Lower leg skin (tissue), 4 donors: ENCODE results near the gene RHBG. TPM values are rescaled to one million over a fixed set of nuclear protein-coding genes. Genes with fewer than 3 reads are reported as not detected.

ENCODE experiments used
- DNase-seq, 2 donors: peaks; one replicate each; pipeline ENCODE4 v3.0.0-alpha.2; 2019; ENCODE audit warnings: low spot score in 2 of 2
- H3K4me3 ChIP-seq: fragments of 200-600 bp; sonication (generic); 2 replicates; pipeline ENCODE4 v1.5.1; 2017; ENCODE audit warnings: mild to moderate bottlenecking, low read depth; ENCODE audit not compliant: poor library complexity, severe bottlenecking
- POLR2A ChIP-seq, 2 donors: fragments of 450-650 bp; IDR thresholded peaks; one replicate each; pipeline ENCODE4 v1.6.1; 2016 to 2017; ENCODE audit warnings: antibody characterized with exemption in 2 of 2, mild to moderate bottlenecking in 1 of 2, moderate library complexity in 1 of 2
- WGBS, 2 donors: methylation state at CpG; one replicate each; pipeline ENCODE4 v1.1.5; 2018; 5-methylcytosine and 5-hydroxymethylcytosine counted together
- intact Hi-C: fragments of 100-400 bp; cut with DNase I; formaldehyde crosslinking; loops from one replicate; pipeline ENCODE4 v1.15.0; 2023; ENCODE audit warnings: low total_unique reads
- microRNA counts, 2 donors: library from miRNA; unstranded; fragments of <30 nt; microRNA quantifications; one replicate each; lab custom pipeline; 2016
- microRNA-seq, 2 donors: library from miRNA; unstranded; fragments of <30 nt; microRNA quantifications; one replicate each; pipeline ENCODE4, GENCODE V29; 2016; ENCODE audit warnings: borderline replicate concordance in 2 of 2, borderline number of aligned reads in 1 of 2
- total RNA-seq, 4 donors: library from RNA; depleted of rRNA; stranded (reverse); fragments of >200 nt; gene quantifications; one replicate each; pipeline ENCODE4 v1.1.0, GENCODE V29; 2016
- TF ChIP-seq, protein P1 (sequence below), 3 donors: fragments of 450-650 bp; IDR thresholded peaks; one replicate each; pipeline ENCODE4 v1.5.1; 2016; ENCODE audit warnings: antibody characterized with exemption in 3 of 3, mild to moderate bottlenecking in 3 of 3, moderate library complexity in 2 of 3

Gene RHBG
- total RNA-seq, 4 donors from 2014 or later, result 3.5 to 14.2 (median 9.3) TPM

DNA sequence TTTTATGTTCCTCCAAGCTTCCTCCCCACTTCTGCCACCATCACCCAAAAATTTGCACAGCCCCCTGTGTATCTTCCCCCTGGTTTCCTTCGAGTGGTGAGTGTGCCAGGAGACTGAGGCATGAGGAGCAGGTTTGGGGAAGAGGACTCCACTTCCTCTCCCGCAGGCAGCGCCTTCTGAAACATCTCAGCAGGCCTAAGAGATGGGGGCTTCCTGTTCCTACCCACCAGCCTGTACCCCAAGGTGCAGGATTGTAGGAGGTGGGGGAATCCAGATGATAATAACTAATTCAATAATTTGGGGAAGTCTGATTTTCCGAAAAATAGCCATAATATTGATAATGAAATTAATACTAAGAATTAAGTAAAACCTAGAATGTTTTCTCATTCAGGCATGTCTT, 62.4 kb downstream of the RHBG start:
- no peak overlapping the region for H3K4me3 ChIP-seq
- intact Hi-C loops, result no loop called here
- WGBS, 2 donors, result 68 to 76% methylated on average over 4 of the region's 4 CpGs
- TF ChIP-seq POLR2A (IDR thresholded peaks at IDR 0.05), result no peak
- TF ChIP-seq, protein P1, sequence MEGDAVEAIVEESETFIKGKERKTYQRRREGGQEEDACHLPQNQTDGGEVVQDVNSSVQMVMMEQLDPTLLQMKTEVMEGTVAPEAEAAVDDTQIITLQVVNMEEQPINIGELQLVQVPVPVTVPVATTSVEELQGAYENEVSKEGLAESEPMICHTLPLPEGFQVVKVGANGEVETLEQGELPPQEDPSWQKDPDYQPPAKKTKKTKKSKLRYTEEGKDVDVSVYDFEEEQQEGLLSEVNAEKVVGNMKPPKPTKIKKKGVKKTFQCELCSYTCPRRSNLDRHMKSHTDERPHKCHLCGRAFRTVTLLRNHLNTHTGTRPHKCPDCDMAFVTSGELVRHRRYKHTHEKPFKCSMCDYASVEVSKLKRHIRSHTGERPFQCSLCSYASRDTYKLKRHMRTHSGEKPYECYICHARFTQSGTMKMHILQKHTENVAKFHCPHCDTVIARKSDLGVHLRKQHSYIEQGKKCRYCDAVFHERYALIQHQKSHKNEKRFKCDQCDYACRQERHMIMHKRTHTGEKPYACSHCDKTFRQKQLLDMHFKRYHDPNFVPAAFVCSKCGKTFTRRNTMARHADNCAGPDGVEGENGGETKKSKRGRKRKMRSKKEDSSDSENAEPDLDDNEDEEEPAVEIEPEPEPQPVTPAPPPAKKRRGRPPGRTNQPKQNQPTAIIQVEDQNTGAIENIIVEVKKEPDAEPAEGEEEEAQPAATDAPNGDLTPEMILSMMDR (IDR thresholded peaks at IDR 0.05), result no peak
- DNase-seq, result no peak

DNA sequence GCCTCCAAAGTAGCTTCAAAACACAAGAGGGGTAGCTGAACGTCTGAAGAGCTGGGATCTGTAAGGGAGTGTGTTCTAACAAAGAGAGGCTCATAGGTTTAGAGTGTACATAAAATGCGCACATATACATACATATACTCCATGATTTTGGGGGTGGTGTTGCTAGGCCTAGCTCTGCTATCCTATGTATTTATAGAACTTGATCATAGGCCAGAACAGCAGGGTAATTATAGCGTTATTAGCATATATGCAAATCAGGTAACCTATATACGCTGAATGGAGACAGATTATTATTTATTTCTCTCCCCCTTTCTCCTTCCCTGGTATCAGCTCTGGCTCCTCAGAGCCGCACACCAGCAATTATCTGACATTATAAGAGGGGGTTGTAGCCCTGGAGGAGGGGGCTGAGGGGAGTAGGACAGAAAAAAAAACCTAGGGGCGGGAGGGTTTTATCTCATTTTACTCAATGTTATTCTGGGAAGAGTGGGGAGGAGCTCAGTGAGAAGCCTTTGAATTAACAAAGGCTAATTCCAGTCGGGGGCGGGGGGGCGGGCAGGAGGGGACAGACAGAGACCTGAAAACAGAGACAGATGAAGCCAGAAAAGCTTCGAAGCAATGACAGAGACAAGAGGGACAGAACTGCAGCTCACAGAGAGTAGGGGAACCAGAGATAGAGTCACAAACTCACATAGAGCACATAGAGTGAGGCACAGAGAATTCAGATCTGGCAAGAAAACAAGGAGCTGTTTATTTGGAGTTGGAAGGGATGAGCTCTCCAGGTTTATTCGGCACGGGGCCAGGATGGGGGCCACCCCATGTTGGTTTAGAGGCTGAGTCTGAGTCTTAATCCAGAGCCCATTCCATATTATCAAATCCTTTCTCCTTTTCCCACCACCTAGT, 63.0 kb downstream of the RHBG start:
- no peak for TF ChIP-seq POLR2A (IDR thresholded peaks at IDR 0.05)
- TF ChIP-seq, protein P1 (IDR thresholded peaks at IDR 0.05), result no peak
- no peak overlapping the region for H3K4me3 ChIP-seq
- DNase-seq, result no peak
- intact Hi-C loops, result no loop called here
- 33 to 34% methylated on average over 12 of the region's 12 CpGs for WGBS, 2 donors

DNA sequence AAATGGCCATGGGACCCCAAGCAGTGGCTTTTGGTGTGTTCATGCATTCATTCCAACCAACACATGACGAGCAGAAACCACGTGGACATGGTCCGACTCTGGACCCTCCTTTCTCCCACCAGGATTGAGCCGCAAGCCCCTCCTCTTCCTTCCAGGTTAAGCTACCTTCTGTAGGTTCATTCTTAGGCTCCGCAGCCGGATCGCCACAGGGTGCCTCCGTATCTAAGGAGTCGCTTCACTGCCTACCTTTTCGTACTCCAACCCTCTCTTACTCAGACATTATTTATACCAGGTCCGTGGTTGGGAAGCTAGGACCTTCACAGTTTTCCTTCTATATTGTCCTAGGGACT, 63.6 kb downstream of the RHBG start:
- DNase-seq, result no peak
- TF ChIP-seq, protein P1 (IDR thresholded peaks at IDR 0.05), result no peak
- TF ChIP-seq POLR2A (IDR thresholded peaks at IDR 0.05), result no peak
- no peak overlapping the region for H3K4me3 ChIP-seq
- intact Hi-C loops, result no loop called here
- 11 to 26% methylated on average over 11 of the region's 11 CpGs for WGBS, 2 donors

DNA sequence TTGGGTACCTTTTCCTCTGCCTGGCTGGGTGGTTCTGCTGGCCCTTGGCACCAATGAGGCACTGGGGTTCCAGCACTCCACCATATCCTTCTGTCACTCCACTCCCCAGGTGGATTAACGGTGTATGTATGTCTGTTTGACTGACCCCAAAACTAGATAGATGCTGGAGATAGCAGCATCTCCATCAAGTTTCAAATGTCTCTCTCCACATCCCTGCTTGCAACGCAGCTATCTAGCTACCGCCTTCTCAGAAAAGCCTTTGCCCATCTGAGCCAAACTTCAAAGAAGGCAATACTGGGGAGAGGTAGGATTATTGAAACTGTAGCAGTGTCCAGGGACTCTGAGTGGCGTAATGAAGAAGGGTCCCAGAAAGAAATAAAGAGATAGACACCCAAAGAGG, 64.0 kb downstream of the RHBG start:
- DNase-seq, result no peak
- H3K4me3 ChIP-seq, result no peak overlapping the region
- 41 to 48% methylated on average over 4 of the region's 4 CpGs for WGBS, 2 donors
- no peak for TF ChIP-seq POLR2A (IDR thresholded peaks at IDR 0.05)
- intact Hi-C loops, result no loop called here

DNA sequence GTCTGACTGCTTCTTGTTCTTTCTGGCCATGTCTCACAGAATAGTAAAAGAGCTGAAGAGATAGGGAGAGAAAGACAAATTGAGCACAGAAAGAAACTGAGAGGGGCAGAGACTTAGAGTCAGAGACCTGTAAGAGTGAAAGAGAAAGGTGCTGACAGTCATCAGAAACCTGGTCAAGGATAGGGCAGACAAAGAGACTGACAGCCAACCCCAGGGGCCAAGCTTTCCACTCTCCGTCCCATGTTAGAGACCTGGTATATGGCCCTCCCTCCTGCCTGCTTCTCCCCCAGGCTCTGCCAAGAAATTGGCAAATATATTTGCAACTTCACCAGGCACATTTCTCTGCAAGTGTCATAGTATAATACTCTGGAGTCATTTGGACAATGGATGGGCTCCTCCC, 64.6 kb downstream of the RHBG start:
- intact Hi-C loops, result no loop called here
- TF ChIP-seq POLR2A (IDR thresholded peaks at IDR 0.05), result no peak
- TF ChIP-seq, protein P1 (IDR thresholded peaks at IDR 0.05), result no peak
- WGBS, 2 donors, result 72 to 88% methylated on average over 1 of the region's 1 CpG

More for the DNA sequence above, 64.6 kb downstream of the RHBG start:
- no peak for DNase-seq
- H3K4me3 ChIP-seq, result no peak overlapping the region

MicroRNAs within 50 kb of the gene (microRNA counts, 767-probe panel; counts per million panel counts)
- 0 to 358 counts per million in 2 donors for microRNA hsa-miR-9-5p (lab: Ali Mortazavi, UCI)

Small RNA genes lying within 50 kb of the gene (microRNA-seq; reads per million reads assigned to microRNA genes)
- gene MIR9-1, result 0 reads per million in 2 donors

Other genes with a start within 250 kb of the RHBG start
- gene SEMA4A, start 215.6 kb upstream of the RHBG start, total RNA-seq, result 10 to 100 TPM; 30.5 to 45.4 (median 41.4) TPM
- 10 to 100 TPM; 11.3 to 15.3 (median 13.3) TPM for gene SLC25A44, start 175.1 kb upstream of the RHBG start, total RNA-seq
- gene PMF1, start 156.2 kb upstream of the RHBG start, total RNA-seq, result 10 to 100 TPM; 62.9 to 83.6 (median 71.1) TPM
- 1 to 10 TPM in 1 of 4 donors, under 1 TPM in 2, not detected in 1; 0.36 to 3.4 (median 0.69) TPM for gene BGLAP, start 127.0 kb upstream of the RHBG start, total RNA-seq
- gene PAQR6, start 121.2 kb upstream of the RHBG start, total RNA-seq, result 1 to 10 TPM; 2.0 to 8.4 (median 4.6) TPM
- 10 to 100 TPM; 56.9 to 88.4 (median 61.0) TPM for gene SMG5, start 86.4 kb upstream of the RHBG start, total RNA-seq
- gene TMEM79, start 84.9 kb upstream of the RHBG start, total RNA-seq, result 100 to 1,000 TPM in 2 of 4 donors, 10 to 100 TPM in 2; 96.9 to 111 (median 101) TPM
- gene GLMP, start 73.5 kb upstream of the RHBG start, total RNA-seq, result 10 to 100 TPM; 21.9 to 49.1 (median 34.5) TPM
- not detected for gene VHLL, start 69.9 kb upstream of the RHBG start, total RNA-seq
- gene CCT3, start 30.9 kb upstream of the RHBG start, total RNA-seq, result 100 to 1,000 TPM; 119 to 202 (median 150) TPM
- gene TSACC, start 30.7 kb upstream of the RHBG start, total RNA-seq, result 1 to 10 TPM in 1 of 4 donors, not detected in 3; 3.2 TPM
- 10 to 100 TPM; 32.1 to 67.3 (median 55.6) TPM for gene MEF2D, start 131.6 kb downstream of the RHBG start, total RNA-seq
- 1 to 10 TPM in 3 of 4 donors, under 1 TPM in 1; 0.98 to 3.0 (median 2.1) TPM for gene IQGAP3, start 203.4 kb downstream of the RHBG start, total RNA-seq
- gene TTC24, start 210.5 kb downstream of the RHBG start, total RNA-seq, result under 1 TPM in 1 of 4 donors, not detected in 3; 0.19 TPM
- 10 to 100 TPM; 37.0 to 52.7 (median 45.8) TPM for gene NAXE, start 222.6 kb downstream of the RHBG start, total RNA-seq
- 10 to 100 TPM in 3 of 4 donors, 1 to 10 TPM in 1; 10.0 to 18.5 (median 13.9) TPM for gene GPATCH4, start 232.3 kb downstream of the RHBG start, total RNA-seq